ENCODE measurements around the gene OR2L3.

GRCh38 chr1:248045209-248045608 is 1.4 kb upstream of the OR2L3 start:
- TF ChIP-seq SP2 (tag by site-specific recombination; IDR thresholded peaks at IDR 0.05) = no peak
- TF ChIP-seq ZNF274 (IDR thresholded peaks at IDR 0.05; ENCODE audit: low read length) = no peak
- no peak for TF ChIP-seq ZNF274 (tag by site-specific recombination; IDR thresholded peaks at IDR 0.05; ENCODE audit: borderline replicate concordance)
- no peak for TF ChIP-seq CTCF (tag by site-specific recombination; IDR thresholded peaks at IDR 0.05)
- no peak for TF ChIP-seq ZNF549 (tag by site-specific recombination; IDR thresholded peaks at IDR 0.05)
- no peak for TF ChIP-seq HOXA7 (CRISPR knock-in tag; IDR thresholded peaks at IDR 0.05; ENCODE audit: borderline replicate concordance)
